Fibroblast of lung (primary cell): ENCODE measurements around the gene LNX2. TPM values are rescaled to one million over a fixed set of nuclear protein-coding genes. Genes with fewer than 3 reads are reported as not detected.

Experiments used
- DNase-seq, 2 donors: peaks; one replicate each; pipeline versions ENCODE4 v3.0.0 to v3.0.0-alpha.2; 2010; ENCODE audit warnings: low read depth in 2 of 2
- H2AFZ ChIP-seq: 2 replicates; pipeline ENCODE4 v1.5.1; 2012; ENCODE audit warnings: low read length, control low read depth, inconsistent platforms
- H3K27ac ChIP-seq: 2 replicates; pipeline ENCODE4 v1.5.1; 2011; ENCODE audit warnings: low read length, control low read depth; ENCODE audit not compliant: insufficient read depth
- H3K27me3 ChIP-seq: 2 replicates; pipeline ENCODE4 v1.5.1; 2011; ENCODE audit warnings: mild to moderate bottlenecking, low read length; ENCODE audit not compliant: control insufficient read depth, insufficient read depth
- H3K36me3 ChIP-seq: 2 replicates; pipeline ENCODE4 v1.5.1; 2011; ENCODE audit warnings: low read length; ENCODE audit not compliant: control insufficient read depth, insufficient read depth
- H3K4me1 ChIP-seq: 2 replicates; pipeline ENCODE4 v1.5.1; 2011; ENCODE audit warnings: low read length; ENCODE audit not compliant: control insufficient read depth, insufficient read depth; ENCODE audit errors: extremely low read depth
- H3K4me2 ChIP-seq: 2 replicates; pipeline ENCODE4 v1.5.1; 2011; ENCODE audit warnings: low read length, control low read depth; ENCODE audit not compliant: insufficient read depth; ENCODE audit errors: extremely low read depth
- H3K4me3 ChIP-seq, 4 experiments: fragments of 200-600 bp in 1 of 4; sonication (generic) in 1 of 4; replicated peaks in 1 of 4; 2 replicates each; pipeline ENCODE4 v1.5.1; 2011 to 2016; ENCODE audit warnings: low read length in 4 of 4, low read depth in 3 of 4, mild to moderate bottlenecking in 3 of 4, control low read depth in 2 of 4, inconsistent platforms in 1 of 4, mixed read lengths in 1 of 4; ENCODE audit not compliant: insufficient read depth in 1 of 4; ENCODE audit errors: control extremely low read depth in 1 of 4
- H3K79me2 ChIP-seq: 2 replicates; pipeline ENCODE4 v1.5.1; 2012; ENCODE audit warnings: mild to moderate bottlenecking, low read length, inconsistent platforms; ENCODE audit not compliant: control insufficient read depth, insufficient read depth
- H3K9ac ChIP-seq: 2 replicates; pipeline ENCODE4 v1.5.1; 2011; ENCODE audit warnings: mild to moderate bottlenecking, low read length, control low read depth; ENCODE audit not compliant: insufficient read depth
- H3K9me3 ChIP-seq: 2 replicates; pipeline ENCODE4 v1.5.1; 2012; ENCODE audit warnings: low read depth, low read length; ENCODE audit not compliant: control insufficient read depth, insufficient read depth
- H4K20me1 ChIP-seq: 2 replicates; pipeline ENCODE4 v1.5.1; 2011; ENCODE audit warnings: low read length; ENCODE audit not compliant: control insufficient read depth, insufficient read depth; ENCODE audit errors: extremely low read depth
- CTCF ChIP-seq, 2 donors: IDR thresholded peaks in 1 of 2; conservative IDR thresholded peaks in 1 of 2; 1 replicate in 1 of 2; 2 replicates in 1 of 2; pipeline ENCODE4 v1.5.1; 2011 to 2012; ENCODE audit warnings: low read length in 2 of 2, control low read depth in 1 of 2, inconsistent platforms in 1 of 2, low read depth in 1 of 2, mild to moderate bottlenecking in 1 of 2
- EZH2 ChIP-seq: IDR thresholded peaks from 2 replicates; pipeline ENCODE4 v1.5.1; 2012; ENCODE audit warnings: low read length, control low read depth, mild to moderate bottlenecking; ENCODE audit errors: missing control alignments
- polyA plus RNA-seq, 2 donors: library from polyadenylated mRNA; depleted of rRNA in 1 of 2; stranded (reverse) in 1 of 2; unstranded in 1 of 2; fragments of >200 nt; gene quantifications; 2 replicates each; pipeline ENCODE4 v1.2.1, GENCODE V29; 2011 to 2012; ENCODE audit warnings: missing spikeins in 1 of 2
- total RNA-seq: library from RNA; depleted of rRNA; stranded (reverse); fragments of >200 nt; gene quantifications from 2 replicates; pipeline ENCODE4 v1.2.1, GENCODE V29; 2014

Gene LNX2
- total and polyA plus RNA-seq, 2 donors (not counting 1 experiment from before 2014, with no cell fraction given), result 6.0 to 7.6 TPM

- Histone ChIP-seq H3K27ac (no peak overlapping the region), H3K4me2 (no peak overlapping the region), H3K4me1 (peaks cover 2% of the 10 kb centered on the region), H2AFZ (no peak overlapping the region), H3K36me3 (no peaks in the 10 kb centered on the region), H3K4me3 (no peak overlapping the region), H3K79me2 (no peaks in the 10 kb centered on the region), H3K27me3 (no peaks in the 10 kb centered on the region), H3K9ac (no peak overlapping the region), H4K20me1 (no peaks in the 10 kb centered on the region), H3K9me3 (no peaks in the 10 kb centered on the region)
- DNase-seq, result peak; percentile 67 to 86
- no peak for TF ChIP-seq EZH2
Measured at GRCh38 chr13:27599845-27600553, 20.3 kb downstream of the LNX2 start.

DNA sequence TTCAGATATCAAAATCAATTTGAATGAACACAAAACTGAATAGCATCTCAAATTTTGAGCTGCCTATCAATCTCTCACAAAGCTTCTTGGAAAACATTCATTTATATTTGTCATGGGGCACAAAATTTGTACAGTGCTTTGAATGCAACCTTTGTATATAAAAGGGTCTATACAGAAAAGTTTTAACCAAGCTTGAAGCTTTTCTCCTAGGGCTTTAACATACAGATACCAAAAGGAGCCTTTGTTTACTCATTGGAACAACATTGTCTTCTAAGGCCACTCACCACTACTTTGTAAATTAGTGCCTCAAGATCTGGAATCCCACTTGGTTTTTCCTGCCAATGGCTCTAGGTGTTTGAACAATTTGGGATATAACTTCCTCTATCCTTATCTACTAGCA lies 21.2 kb downstream of the LNX2 start:
- no peaks in the 10 kb centered on the region for H4K20me1 ChIP-seq

DNA sequence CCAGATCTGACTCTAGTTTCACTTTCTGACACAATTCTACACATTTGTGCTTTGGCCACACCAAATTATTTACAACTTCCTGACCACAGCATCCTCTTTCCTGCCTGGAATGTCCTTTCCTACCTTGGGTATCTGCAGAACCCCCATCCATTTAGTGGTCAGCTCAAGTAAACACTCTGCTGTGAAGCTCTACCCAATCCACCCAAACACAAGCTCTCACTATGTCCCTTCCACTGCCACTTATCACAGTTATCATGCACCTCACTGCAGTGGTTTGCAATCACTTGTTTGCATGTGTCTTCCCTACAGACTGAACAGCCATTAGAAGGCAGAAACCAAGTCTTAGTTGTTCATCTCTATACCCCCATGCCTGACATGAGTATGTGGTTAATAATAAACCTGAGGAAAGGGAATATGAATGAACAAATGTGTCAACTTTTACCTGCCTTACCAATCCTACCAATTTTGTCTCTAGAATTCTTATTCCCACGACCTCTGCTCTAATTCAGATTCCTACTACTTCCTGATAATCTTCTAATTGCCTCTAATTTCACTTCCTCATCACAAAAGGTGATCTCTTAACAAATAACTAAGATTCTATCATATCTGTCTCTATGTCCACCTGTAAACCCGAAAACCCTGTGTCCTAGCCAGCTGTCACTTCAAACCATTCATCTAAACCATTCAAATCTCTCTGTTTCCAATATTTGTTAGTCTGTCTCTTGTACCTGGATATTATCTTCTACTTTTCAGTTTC lies 25.1 kb downstream of the LNX2 start:
- peaks cover 2% of the 10 kb centered on the region for H3K4me1 ChIP-seq
- no peaks in the 10 kb centered on the region for H3K36me3 ChIP-seq
- no peak overlapping the region for H2AFZ ChIP-seq
- no peak overlapping the region for H3K4me2 ChIP-seq
- no peaks in the 10 kb centered on the region for H3K79me2 ChIP-seq
- no peak overlapping the region for H3K4me3 ChIP-seq
- no peak for TF ChIP-seq CTCF (conservative IDR thresholded peaks at IDR 0.05 in 1 of 2, IDR thresholded peaks at IDR 0.05 in 1 of 2; ENCODE audit: low read depth in 1 of 2, low read length in 2 of 2)
- no peak for TF ChIP-seq EZH2
- H4K20me1 ChIP-seq, result no peaks in the 10 kb centered on the region
- H3K27ac ChIP-seq, result no peak overlapping the region
- no peak overlapping the region for H3K9ac ChIP-seq
- no peaks in the 10 kb centered on the region for H3K27me3 ChIP-seq
- DNase-seq, result no peak
- no peaks in the 10 kb centered on the region for H3K9me3 ChIP-seq

More for the DNA sequence above, 21.2 kb downstream of the LNX2 start:
- Histone ChIP-seq H3K79me2 (no peaks in the 10 kb centered on the region), H3K4me3 (no peak overlapping the region), H3K27me3 (no peaks in the 10 kb centered on the region), H2AFZ (no peak overlapping the region), H3K27ac (no peak overlapping the region), H3K4me2 (no peak overlapping the region), H3K36me3 (no peaks in the 10 kb centered on the region), H3K9me3 (no peaks in the 10 kb centered on the region), H3K9ac (no peak overlapping the region), H3K4me1 (peaks cover 2% of the 10 kb centered on the region)
- DNase-seq, result no peak
- TF ChIP-seq CTCF (conservative IDR thresholded peaks at IDR 0.05 in 1 of 2, IDR thresholded peaks at IDR 0.05 in 1 of 2; ENCODE audit: low read depth in 1 of 2, low read length in 2 of 2) (no peak), EZH2 (no peak)
